Gastroesophageal sphincter (tissue), 3 donors: ENCODE data around the gene OPCML.

Source experiments
- CTCF ChIP-seq, 4 experiments: fragments of 200-600 bp in 2 of 4; fragments of 450-650 bp in 2 of 4; sonication (generic) in 1 of 4; IDR thresholded peaks; one replicate each; pipeline ENCODE4 v1.5.1; 2017 to 2019; ENCODE audit warnings: antibody characterized with exemption in 4 of 4, mild to moderate bottlenecking in 2 of 4, moderate library complexity in 2 of 4
- EP300 ChIP-seq: sonication (generic); formaldehyde crosslinking; IDR thresholded peaks from one replicate; pipeline ENCODE4 v1.6.1; 2017; ENCODE audit warnings: antibody characterized with exemption, mild to moderate bottlenecking
- POLR2A ChIP-seq, 2 donors: fragments of 450-650 bp; IDR thresholded peaks; one replicate each; pipeline ENCODE4 v1.6.1; 2017; ENCODE audit warnings: antibody characterized with exemption in 2 of 2, mild to moderate bottlenecking in 2 of 2, moderate library complexity in 1 of 2
- POLR2AphosphoS5 ChIP-seq: sonication (generic); formaldehyde crosslinking; IDR thresholded peaks from one replicate; pipeline ENCODE4 v1.6.1; 2017; ENCODE audit warnings: antibody characterized with exemption

GRCh38 chr11:132712466-132712865, 819.8 kb downstream of the OPCML start:
- TF ChIP-seq POLR2AphosphoS5: no peak
- TF ChIP-seq CTCF (IDR thresholded peaks at IDR 0.05): no peak
- no peak for TF ChIP-seq POLR2A (IDR thresholded peaks at IDR 0.05)
- no peak for TF ChIP-seq EP300
